Vagina (tissue), 2 donors: Measurements from ENCODE around the gene DISP3.

Experiments
- CTCF ChIP-seq, 3 experiments: fragments of 450-650 bp in 2 of 3; fragments of 200-600 bp in 1 of 3; sonication (generic) in 1 of 3; IDR thresholded peaks; one replicate each; pipeline ENCODE4 v1.5.1; 2017 to 2019; ENCODE audit warnings: antibody characterized with exemption in 3 of 3, mild to moderate bottlenecking in 2 of 3, moderate library complexity in 2 of 3
- POLR2A ChIP-seq, 2 donors: fragments of 450-650 bp; IDR thresholded peaks; one replicate each; pipeline ENCODE4 v1.6.1; 2017; ENCODE audit warnings: antibody characterized with exemption in 2 of 2, mild to moderate bottlenecking in 2 of 2, moderate library complexity in 2 of 2
- POLR2AphosphoS5 ChIP-seq, 2 donors: sonication (generic); formaldehyde crosslinking; IDR thresholded peaks; one replicate each; pipeline ENCODE4 v1.9.0; 2017; ENCODE audit warnings: antibody characterized with exemption in 2 of 2, mild to moderate bottlenecking in 2 of 2, low read depth in 1 of 2; ENCODE audit not compliant: insufficient read depth in 1 of 2

- TF ChIP-seq CTCF (IDR thresholded peaks at IDR 0.05) = no peak
- no peak for TF ChIP-seq POLR2A (IDR thresholded peaks at IDR 0.05)
- no peak for TF ChIP-seq POLR2AphosphoS5 (IDR thresholded peaks at IDR 0.05; ENCODE audit: insufficient read depth in 1 of 2, low read depth in 1 of 2)
Observed at GRCh38 chr1:11470912-11471311, 8.0 kb upstream of the DISP3 start.
